Measurements from ENCODE around the gene SEC14L6. TPM values are rescaled to one million over a fixed set of nuclear protein-coding genes. Genes with fewer than 3 reads are reported as not detected.

The SEC14L6 gene
- total RNA-seq: not detected in 2 replicates

DNA sequence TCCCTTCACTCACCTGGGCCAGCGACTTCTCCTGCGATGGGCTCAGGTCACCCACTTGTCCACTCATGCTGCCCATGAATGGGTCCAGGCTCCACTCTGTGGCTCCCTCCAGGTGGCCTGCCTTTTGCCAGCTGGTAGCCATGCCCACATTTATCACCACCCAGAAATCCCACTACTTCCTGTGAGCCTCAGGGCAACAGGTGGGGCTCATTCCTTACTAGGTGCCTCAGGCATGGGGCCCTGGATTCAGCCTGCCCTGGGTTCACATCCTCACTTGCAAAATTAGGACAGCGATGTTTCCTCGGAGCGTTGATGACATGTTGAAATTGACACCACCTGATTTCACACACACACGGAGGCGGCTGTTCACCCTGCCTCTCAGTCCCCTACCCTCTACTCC is at the start of gene SEC14L6:
TSS of gene SEC14L6 (minus strand) at position 126 of the 400 bp plus-strand sequence. CDS start at position 67, 59 bp downstream.

DNA sequence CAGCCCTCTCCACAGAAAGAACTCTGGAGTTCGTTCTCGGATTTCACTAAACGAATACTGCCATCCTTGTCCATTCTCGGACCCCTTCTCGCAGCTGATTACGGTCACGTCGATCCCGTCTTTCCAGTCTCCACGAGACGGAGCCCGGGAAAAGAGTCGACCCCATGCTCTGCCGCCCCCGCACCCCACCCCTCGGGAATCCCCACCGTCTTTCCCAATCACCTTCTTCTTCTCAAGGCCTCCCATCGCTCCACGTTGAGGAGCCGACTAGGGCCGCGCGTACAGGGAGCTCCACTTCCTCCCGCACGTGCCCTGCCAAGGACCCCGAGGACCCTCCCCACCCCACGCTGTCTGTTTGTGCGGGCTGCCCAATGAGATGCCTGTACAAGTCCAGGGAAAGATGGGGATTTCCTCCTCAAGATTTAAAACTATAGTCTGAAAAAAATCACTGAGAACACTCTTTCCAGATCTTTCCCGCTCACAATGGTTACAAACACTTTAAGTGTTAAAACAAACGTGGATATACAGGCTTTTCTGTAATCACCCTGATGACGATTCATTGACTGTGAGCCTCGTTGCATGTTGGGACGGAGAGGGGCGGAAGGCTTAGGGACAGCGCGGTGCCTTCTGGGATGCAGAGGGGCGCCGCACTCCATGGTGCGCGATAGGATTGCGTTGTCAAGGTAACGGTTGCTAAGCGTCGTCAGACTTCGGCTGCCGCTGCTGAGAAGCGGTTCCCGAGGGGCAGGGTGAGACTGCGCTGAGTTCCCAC is 45.2 kb upstream of the SEC14L6 start, which contains the start of gene PES1:
TSS of gene PES1 (minus strand) at position 323 of the 772 bp plus-strand sequence. CDS start at position 246, 77 bp downstream.

DNA sequence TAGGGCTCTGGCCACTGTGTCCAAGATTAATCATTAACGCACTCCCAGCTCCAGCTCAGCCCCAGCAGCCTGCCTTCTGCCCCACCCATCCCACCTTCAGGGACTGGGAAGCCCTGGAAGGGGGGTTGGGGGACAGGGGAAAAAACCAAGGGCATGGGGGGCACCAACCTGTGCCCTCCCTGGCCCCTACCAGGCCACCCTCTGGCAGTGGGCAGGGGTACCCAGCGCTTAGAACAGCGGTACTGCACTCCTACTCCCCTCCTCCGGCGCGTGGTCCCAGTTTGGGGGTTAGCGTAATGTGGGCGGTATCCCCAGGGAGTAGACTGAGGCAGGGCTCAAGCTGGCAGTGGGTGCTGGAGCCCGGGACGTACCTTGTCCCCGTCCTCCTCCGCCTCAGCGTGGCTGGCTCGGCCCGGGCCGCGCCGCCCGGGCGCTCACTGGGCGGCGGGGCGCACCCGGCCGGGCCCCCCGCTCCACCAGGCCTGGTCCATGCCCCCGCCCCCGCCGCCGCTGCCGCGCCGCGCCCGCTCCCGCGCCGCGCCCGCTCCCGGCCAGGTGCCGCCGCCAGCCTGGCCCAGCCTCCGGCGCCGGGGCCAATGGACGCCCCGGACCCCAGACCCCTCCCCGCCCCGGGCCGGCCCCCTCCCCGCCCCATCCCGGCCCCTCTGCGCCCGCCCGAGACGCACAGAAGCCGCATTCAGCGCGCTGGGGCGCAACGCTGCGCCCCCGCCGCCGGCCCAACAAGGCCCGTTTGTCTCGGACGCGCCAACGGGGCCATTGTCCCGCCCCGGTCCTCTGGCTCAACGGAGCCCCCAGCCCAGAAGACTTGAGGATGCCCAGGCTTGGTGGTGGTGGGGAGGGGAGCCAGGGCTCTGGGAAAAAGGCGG is 27.8 kb upstream of the SEC14L6 start, which contains the start of gene GAL3ST1:
TSS of gene GAL3ST1 (minus strand) at position 571 of the 887 bp plus-strand sequence. CDS start 17,273 bp downstream, outside the sequence.

Other genes starting within 250 kb of the SEC14L6 start
- gene TBC1D10A, start 219.8 kb downstream of the SEC14L6 start, total RNA-seq: 15.1 and 23.5 TPM in 2 replicates
- 16.1 and 25.1 TPM in 2 replicates for gene SF3A1, start 189.8 kb downstream of the SEC14L6 start, total RNA-seq
- gene CCDC157, start 189.7 kb downstream of the SEC14L6 start, total RNA-seq: 2.0 and 2.9 TPM in 2 replicates
- gene RNF215, start 159.3 kb downstream of the SEC14L6 start, total RNA-seq: 14.8 and 31.3 TPM in 2 replicates
- gene SEC14L2, start 149.7 kb downstream of the SEC14L6 start, total RNA-seq: 24.6 and 38.6 TPM in 2 replicates
- 15.0 and 20.3 TPM in 2 replicates for gene MTFP1, start 121.0 kb downstream of the SEC14L6 start, total RNA-seq
- not detected in 2 replicates for gene SEC14L3, start 74.7 kb downstream of the SEC14L6 start, total RNA-seq
- gene SEC14L4, start 41.0 kb downstream of the SEC14L6 start, total RNA-seq: 0.49 TPM in 1 of 2 replicates, not detected in the other
- gene GAL3ST1, start 27.9 kb upstream of the SEC14L6 start, total RNA-seq: not detected in 2 replicates
- 84.7 and 90.6 TPM in 2 replicates for gene PES1, start 45.2 kb upstream of the SEC14L6 start, total RNA-seq
- 17.5 and 34.8 TPM in 2 replicates for gene TCN2, start 60.4 kb upstream of the SEC14L6 start, total RNA-seq
- gene SLC35E4, start 89.0 kb upstream of the SEC14L6 start, total RNA-seq: 9.0 and 9.1 TPM in 2 replicates
- gene DUSP18, start 121.1 kb upstream of the SEC14L6 start, total RNA-seq: 2.3 and 2.9 TPM in 2 replicates
- 0.65 and 1.6 TPM in 2 replicates for gene OSBP2, start 148.1 kb upstream of the SEC14L6 start, total RNA-seq

All from cardiac atrium fibroblast (primary cell).